ENCODE results near the gene LMF1. TPM values are rescaled to one million over a fixed set of nuclear protein-coding genes. Genes with fewer than 3 reads are reported as not detected.

Gene LMF1
- total RNA-seq, 4 donors from 2014 or later: 21.8 to 47.9 (median 36.0) TPM

GRCh38 chr16:928526-928925 is 42.3 kb downstream of the LMF1 start:
- Histone ChIP-seq H3K36me3 (no peaks in the 10 kb centered on the region), H3K4me1 (no peaks in the 10 kb centered on the region), H3K27me3 (no peaks in the 10 kb centered on the region), H3K4me3 (no peak overlapping the region), H3K9me3 (no peaks in the 10 kb centered on the region), H3K27ac (no peak overlapping the region)
- DNase-seq: no peak
- TF ChIP-seq CTCF (IDR thresholded peaks at IDR 0.05) (no peak), POLR2A (IDR thresholded peaks at IDR 0.05) (no peak)
- intact Hi-C loops (cut with DNase I; ENCODE audit: low total_unique reads): no loop called here

GRCh38 chr16:927931-928330 is 42.9 kb downstream of the LMF1 start:
- H3K4me3 ChIP-seq: no peak overlapping the region
- no peaks in the 10 kb centered on the region for H3K4me1 ChIP-seq
- intact Hi-C loops (cut with DNase I; ENCODE audit: low total_unique reads): no loop called here
- H3K36me3 ChIP-seq: no peaks in the 10 kb centered on the region
- TF ChIP-seq POLR2A (IDR thresholded peaks at IDR 0.05) (no peak), CTCF (IDR thresholded peaks at IDR 0.05) (no peak)
- DNase-seq: no peak
- H3K27ac ChIP-seq: no peak overlapping the region
- no peaks in the 10 kb centered on the region for H3K9me3 ChIP-seq
- no peaks in the 10 kb centered on the region for H3K27me3 ChIP-seq

DNA sequence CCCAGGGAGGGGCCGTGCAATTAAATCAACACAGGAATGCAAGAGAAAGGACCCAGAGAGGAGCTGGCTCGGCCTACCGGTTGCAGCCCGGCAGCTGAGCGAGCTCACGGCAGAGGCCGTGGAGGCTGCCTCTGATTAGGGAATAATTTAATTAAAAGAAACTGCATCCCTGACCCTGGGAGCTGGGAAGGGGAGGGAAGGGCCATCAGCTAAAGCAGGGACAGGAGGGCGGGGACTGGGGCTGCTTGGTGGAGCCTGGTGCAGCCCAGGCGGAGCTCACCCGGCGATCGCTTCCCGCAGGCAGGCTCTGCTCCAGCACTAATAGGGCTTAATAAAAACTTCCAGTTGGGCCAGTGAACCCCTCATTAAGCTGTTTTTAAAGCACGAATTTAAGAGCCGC is 43.4 kb downstream of the LMF1 start:
- Histone ChIP-seq H3K27ac (no peak overlapping the region), H3K36me3 (no peaks in the 10 kb centered on the region), H3K9me3 (no peaks in the 10 kb centered on the region), H3K27me3 (no peaks in the 10 kb centered on the region), H3K4me1 (no peaks in the 10 kb centered on the region), H3K4me3 (no peak overlapping the region)
- DNase-seq: no peak
- intact Hi-C loops (cut with DNase I; ENCODE audit: low total_unique reads): no loop called here
- TF ChIP-seq POLR2A (IDR thresholded peaks at IDR 0.05) (no peak), CTCF (IDR thresholded peaks at IDR 0.05) (no peak)

DNA sequence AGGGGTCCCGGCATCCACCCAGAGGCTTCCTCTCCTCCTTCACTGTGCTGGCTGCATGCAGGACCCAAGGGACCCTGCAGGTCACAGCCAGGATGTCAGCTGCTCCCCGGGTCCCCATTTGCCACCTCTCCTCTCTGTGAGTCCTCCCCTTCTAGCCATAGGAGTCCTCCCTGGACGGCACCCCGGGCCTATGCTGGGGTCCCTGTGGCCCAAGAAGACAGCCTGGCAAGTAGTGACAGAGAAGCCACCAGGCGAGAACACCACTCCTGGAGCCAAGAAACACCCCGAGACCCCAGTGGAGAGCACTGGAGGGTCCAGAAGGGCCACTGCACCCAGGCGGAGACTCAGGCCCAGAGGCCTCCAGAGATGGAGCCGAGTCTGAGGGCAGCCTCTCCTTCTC is 44.1 kb downstream of the LMF1 start:
- H3K36me3 ChIP-seq: no peaks in the 10 kb centered on the region
- no peak overlapping the region for H3K4me3 ChIP-seq
- intact Hi-C loops (cut with DNase I; ENCODE audit: low total_unique reads): no loop called here
- H3K4me1 ChIP-seq: no peaks in the 10 kb centered on the region
- TF ChIP-seq POLR2A (IDR thresholded peaks at IDR 0.05) (no peak), CTCF (IDR thresholded peaks at IDR 0.05) (no peak)
- no peaks in the 10 kb centered on the region for H3K27me3 ChIP-seq
- DNase-seq: no peak
- no peak overlapping the region for H3K27ac ChIP-seq
- no peaks in the 10 kb centered on the region for H3K9me3 ChIP-seq

GRCh38 chr16:924806-925205 is 46.0 kb downstream of the LMF1 start:
- no peak overlapping the region for H3K4me3 ChIP-seq
- TF ChIP-seq POLR2A (IDR thresholded peaks at IDR 0.05) (no peak), CTCF (IDR thresholded peaks at IDR 0.05) (no peak)
- intact Hi-C loops (cut with DNase I; ENCODE audit: low total_unique reads): no loop called here
- H3K27me3 ChIP-seq: no peaks in the 10 kb centered on the region
- no peak overlapping the region for H3K27ac ChIP-seq
- no peaks in the 10 kb centered on the region for H3K36me3 ChIP-seq
- no peaks in the 10 kb centered on the region for H3K9me3 ChIP-seq
- DNase-seq: no peak
- no peaks in the 10 kb centered on the region for H3K4me1 ChIP-seq
